Activated B cell treated with CpG ODN at 0.5 μM for 24 hours (primary cell): ENCODE results near the gene ZNF280C. TPM values are rescaled to one million over a fixed set of nuclear protein-coding genes. Genes with fewer than 3 reads are reported as not detected.

ENCODE experiments used
- ATAC-seq: fragments of 200-7000 bp; cut with Tn5 transposase; one replicate; pipeline ENCODE4 v1.10.0; 2021; ENCODE audit warnings: low read depth, mild to moderate bottlenecking, moderate library complexity
- CTCF ChIA-PET: fragments of 350-600 bp; sonication (Branson Sonifier 250); formaldehyde crosslinking; loops from one replicate; lab custom pipeline; 2021; ENCODE audit warnings: antibody characterized with exemption; lab: Charles Lee
- POLR2A ChIA-PET: fragments of 350-600 bp; sonication (Branson Sonifier 250); formaldehyde crosslinking; loops from one replicate; lab custom pipeline; 2021; ENCODE audit warnings: antibody characterized with exemption; lab: Charles Lee
- DNase-seq: peaks from one replicate; pipeline ENCODE4 v3.0.0; 2022
- H3K27ac Mint-ChIP-seq: one replicate; pipeline ENCODE4 v1.8.0; 2020; ENCODE audit warnings: mixed read lengths
- H3K27me3 Mint-ChIP-seq: one replicate; pipeline ENCODE4 v1.8.0; 2021; ENCODE audit warnings: mixed read lengths
- H3K36me3 Mint-ChIP-seq: one replicate; pipeline ENCODE4 v1.8.0; 2021; ENCODE audit warnings: low read depth, mixed read lengths
- H3K4me1 Mint-ChIP-seq: one replicate; pipeline ENCODE4 v1.8.0; 2021; ENCODE audit warnings: mixed read lengths
- H3K4me3 Mint-ChIP-seq: one replicate; pipeline ENCODE4 v1.8.0; 2020; ENCODE audit warnings: mild to moderate bottlenecking, mixed read lengths
- H3K9me3 Mint-ChIP-seq: one replicate; pipeline ENCODE4 v1.8.0; 2020; ENCODE audit warnings: mixed read lengths
- intact Hi-C: fragments of 100-400 bp; cut with micrococcal nuclease; formaldehyde crosslinking; loops from one replicate; pipeline ENCODE4 v1.15.1; 2024
- total RNA-seq: library from RNA; stranded (reverse); gene quantifications from 2 replicates; pipeline ENCODE4 v1.2.3, GENCODE V29; 2022
- TF ChIP-seq, protein P1 (sequence below): fragments of 200-600 bp; IDR thresholded peaks from one replicate; pipeline ENCODE4 v1.8.0; 2022; ENCODE audit warnings: antibody characterized with exemption, mild to moderate bottlenecking

The ZNF280C gene
- total RNA-seq, 1 donor from 2014 or later: 9.1 TPM

DNA sequence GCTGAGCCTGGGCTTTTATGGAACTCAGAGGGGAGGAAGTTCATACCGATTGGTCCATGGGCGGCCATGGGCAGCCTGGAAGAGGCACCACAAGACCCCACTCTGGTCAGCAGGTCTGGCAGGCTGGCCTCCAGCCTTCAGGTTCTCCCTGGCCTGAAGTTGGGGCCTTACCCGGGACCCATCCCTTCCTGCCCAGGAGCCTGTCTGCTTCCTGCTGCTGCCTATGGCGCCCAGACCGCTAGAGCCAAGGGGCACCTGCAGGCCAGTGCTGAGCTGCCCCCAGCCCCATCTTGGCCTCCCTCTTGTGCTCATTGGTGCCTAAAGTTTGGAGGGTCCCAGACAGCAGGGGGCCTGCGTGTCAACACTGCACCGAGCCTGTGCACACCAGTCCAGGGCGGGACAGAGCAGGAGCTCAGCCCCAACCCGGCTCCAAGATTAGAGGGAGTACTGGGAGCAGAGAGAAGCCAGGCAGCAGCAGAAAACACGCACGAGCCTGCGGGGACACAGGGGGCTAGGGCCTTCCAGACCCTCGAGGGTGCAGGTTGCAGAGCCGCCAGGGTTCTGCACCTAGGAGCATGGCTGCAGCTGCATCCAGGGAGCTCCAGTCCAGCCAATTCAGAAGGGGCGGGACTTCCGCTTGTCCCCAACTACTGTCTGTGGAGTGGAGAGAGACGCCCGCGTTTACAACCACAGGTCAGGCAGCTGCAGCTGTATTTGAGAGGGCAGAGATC is 30.7 kb upstream of the ZNF280C start:
- intact Hi-C loops: no loop called here
- no peaks in the 10 kb centered on the region for H3K36me3 Mint-ChIP-seq
- no peak for ATAC-seq
- POLR2A ChIA-PET: interaction anchor here (0.6 kb wide), 1 partner anchor 30 kb away, joined by 4 read pairs; no protein-coding TSS in a partner anchor
- H3K9me3 Mint-ChIP-seq: no peaks in the 10 kb centered on the region
- no peak for DNase-seq
- no peak overlapping the region for H3K4me3 Mint-ChIP-seq
- CTCF ChIA-PET: no interaction called here
- H3K27ac Mint-ChIP-seq: no peak overlapping the region
- no peaks in the 10 kb centered on the region for H3K4me1 Mint-ChIP-seq
- H3K27me3 Mint-ChIP-seq: no peaks in the 10 kb centered on the region
- TF ChIP-seq, protein P1, sequence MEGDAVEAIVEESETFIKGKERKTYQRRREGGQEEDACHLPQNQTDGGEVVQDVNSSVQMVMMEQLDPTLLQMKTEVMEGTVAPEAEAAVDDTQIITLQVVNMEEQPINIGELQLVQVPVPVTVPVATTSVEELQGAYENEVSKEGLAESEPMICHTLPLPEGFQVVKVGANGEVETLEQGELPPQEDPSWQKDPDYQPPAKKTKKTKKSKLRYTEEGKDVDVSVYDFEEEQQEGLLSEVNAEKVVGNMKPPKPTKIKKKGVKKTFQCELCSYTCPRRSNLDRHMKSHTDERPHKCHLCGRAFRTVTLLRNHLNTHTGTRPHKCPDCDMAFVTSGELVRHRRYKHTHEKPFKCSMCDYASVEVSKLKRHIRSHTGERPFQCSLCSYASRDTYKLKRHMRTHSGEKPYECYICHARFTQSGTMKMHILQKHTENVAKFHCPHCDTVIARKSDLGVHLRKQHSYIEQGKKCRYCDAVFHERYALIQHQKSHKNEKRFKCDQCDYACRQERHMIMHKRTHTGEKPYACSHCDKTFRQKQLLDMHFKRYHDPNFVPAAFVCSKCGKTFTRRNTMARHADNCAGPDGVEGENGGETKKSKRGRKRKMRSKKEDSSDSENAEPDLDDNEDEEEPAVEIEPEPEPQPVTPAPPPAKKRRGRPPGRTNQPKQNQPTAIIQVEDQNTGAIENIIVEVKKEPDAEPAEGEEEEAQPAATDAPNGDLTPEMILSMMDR: no peak

DNA sequence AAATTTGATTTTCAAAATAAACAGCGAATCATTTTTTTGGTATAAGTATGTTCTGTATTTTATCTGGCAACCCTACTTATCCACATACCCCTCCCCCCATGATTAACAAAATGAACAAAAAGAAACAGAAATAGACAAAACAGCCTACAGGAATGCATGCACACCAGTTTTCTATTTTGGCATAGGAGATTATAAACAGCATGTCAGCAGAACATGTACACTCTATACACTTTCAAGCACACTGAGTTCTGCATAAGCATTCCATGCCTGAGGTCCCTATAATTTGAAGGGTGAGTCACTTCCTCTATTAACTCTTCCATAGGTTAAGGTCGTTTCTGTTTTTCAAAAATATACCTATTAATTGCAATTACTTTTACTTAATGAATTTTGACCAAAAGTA is 28.0 kb upstream of the ZNF280C start:
- no peak for ATAC-seq
- TF ChIP-seq, protein P1: no peak
- no peaks in the 10 kb centered on the region for H3K36me3 Mint-ChIP-seq
- CTCF ChIA-PET: no interaction called here
- no peak for DNase-seq
- POLR2A ChIA-PET: no interaction called here
- no peaks in the 10 kb centered on the region for H3K4me1 Mint-ChIP-seq
- no peaks in the 10 kb centered on the region for H3K27me3 Mint-ChIP-seq
- H3K4me3 Mint-ChIP-seq: no peak overlapping the region
- intact Hi-C loops: no loop called here
- H3K9me3 Mint-ChIP-seq: no peaks in the 10 kb centered on the region
- H3K27ac Mint-ChIP-seq: no peak overlapping the region

DNA sequence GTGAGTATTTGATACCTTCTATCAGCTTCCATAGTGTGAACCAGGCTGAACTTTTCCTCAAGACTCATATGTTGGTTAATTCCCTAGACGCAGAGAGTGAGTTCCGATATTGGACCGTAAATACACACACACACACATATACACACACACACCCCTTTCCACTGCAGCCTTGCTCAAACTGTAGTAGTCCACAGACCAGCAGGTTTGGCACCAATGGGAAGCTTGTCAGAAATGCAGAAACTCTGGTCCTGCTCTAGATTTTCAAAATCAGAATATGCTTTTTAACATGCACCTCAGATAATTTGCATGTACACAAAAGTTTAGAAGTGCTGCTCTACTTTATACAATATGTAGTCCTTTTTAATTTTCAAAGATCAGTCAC is 27.6 kb upstream of the ZNF280C start:
- TF ChIP-seq, protein P1: no peak
- intact Hi-C loops: no loop called here
- H3K4me1 Mint-ChIP-seq: no peaks in the 10 kb centered on the region
- no peak overlapping the region for H3K4me3 Mint-ChIP-seq
- H3K27me3 Mint-ChIP-seq: no peaks in the 10 kb centered on the region
- CTCF ChIA-PET: no interaction called here
- H3K27ac Mint-ChIP-seq: no peak overlapping the region
- DNase-seq (no peak), ATAC-seq (no peak)
- POLR2A ChIA-PET: no interaction called here
- no peaks in the 10 kb centered on the region for H3K9me3 Mint-ChIP-seq
- no peaks in the 10 kb centered on the region for H3K36me3 Mint-ChIP-seq

DNA sequence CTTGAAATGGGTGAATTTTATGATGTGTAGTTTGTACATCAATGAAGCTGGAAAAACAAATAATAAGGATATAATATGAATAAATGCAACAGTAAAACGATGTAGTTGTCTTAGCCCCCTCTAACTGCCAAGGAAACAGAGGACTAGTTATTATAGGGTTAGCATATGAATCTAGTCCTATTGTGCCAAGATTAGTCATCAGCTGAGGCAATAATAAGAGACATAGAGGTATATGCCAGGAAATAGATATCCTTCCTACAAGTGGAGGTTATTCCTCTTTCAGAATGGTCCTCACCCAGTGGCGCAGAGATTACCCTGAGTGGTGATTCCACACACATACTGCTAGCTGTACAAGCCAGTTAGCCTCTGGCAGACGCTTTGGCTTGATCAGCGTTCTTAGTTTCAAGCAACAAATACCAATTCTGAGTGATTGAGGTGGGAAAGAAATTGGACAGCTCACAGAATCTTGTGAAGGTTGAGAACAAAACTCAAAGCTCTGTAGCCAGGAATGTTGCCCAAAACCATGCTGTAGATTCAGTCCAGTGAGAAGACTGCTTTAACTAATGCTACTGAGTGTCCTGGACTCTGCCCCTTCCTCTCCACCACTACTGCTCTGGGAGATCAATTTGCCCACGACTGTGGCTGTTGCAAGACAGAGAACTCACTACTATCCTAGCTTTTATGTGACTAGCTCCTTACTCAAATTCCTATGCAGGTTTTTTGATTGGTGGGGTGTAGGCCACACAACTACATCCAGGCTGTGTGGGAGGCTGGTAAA is 27.0 kb upstream of the ZNF280C start:
- DNase-seq: no peak
- H3K27me3 Mint-ChIP-seq: no peaks in the 10 kb centered on the region
- H3K36me3 Mint-ChIP-seq: no peaks in the 10 kb centered on the region
- no peak overlapping the region for H3K27ac Mint-ChIP-seq
- CTCF ChIA-PET: interaction anchor here (0.9 kb wide), 1 partner anchor 253 kb away, joined by 3 read pairs; no protein-coding TSS in a partner anchor
- TF ChIP-seq, protein P1: no peak
- POLR2A ChIA-PET: no interaction called here
- intact Hi-C loops: no loop called here
- no peak for ATAC-seq
- no peak overlapping the region for H3K4me3 Mint-ChIP-seq
- no peaks in the 10 kb centered on the region for H3K4me1 Mint-ChIP-seq
- H3K9me3 Mint-ChIP-seq: no peaks in the 10 kb centered on the region

DNA sequence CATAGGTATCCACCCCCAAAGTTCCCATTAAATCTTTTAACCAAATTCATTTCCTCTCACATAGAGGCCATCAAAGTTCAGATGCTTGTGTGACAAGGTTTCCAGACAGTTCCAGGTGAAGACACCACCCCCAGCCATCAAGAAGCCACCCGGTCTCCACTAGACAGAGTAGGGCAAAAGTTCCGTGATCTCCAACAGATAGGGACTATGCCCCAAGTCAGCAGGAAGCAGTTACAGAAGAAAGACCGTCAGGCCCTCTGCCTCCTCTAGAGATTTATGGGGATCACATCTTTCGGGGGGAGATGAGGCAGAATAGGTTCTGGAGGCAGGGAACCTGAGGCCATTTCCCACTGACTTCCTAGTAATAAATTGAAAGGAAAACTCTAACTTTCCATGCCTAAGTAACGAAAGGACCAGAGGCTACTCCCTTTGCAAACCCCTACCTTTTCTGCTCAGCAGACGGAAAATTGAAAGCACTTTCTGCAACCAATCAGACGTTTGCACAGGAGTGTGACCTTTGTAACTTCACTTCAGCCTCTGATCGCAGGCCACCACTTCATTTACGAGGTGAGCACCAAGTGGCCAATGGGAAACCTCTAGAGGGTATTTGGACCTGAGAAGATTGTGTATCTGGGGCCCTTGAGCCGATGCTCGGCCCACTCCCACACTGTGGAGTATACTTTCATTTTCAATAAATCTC is 18.5 kb upstream of the ZNF280C start:
- no peaks in the 10 kb centered on the region for H3K36me3 Mint-ChIP-seq
- peaks cover 3% of the 10 kb centered on the region for H3K27me3 Mint-ChIP-seq
- TF ChIP-seq, protein P1: no peak
- no peak overlapping the region for H3K4me3 Mint-ChIP-seq
- DNase-seq: no peak
- H3K9me3 Mint-ChIP-seq: no peaks in the 10 kb centered on the region
- H3K27ac Mint-ChIP-seq: no peak overlapping the region
- H3K4me1 Mint-ChIP-seq: no peaks in the 10 kb centered on the region
- intact Hi-C loops: no loop called here
- POLR2A ChIA-PET: no interaction called here
- CTCF ChIA-PET: no interaction called here
- no peak for ATAC-seq
